H1 (cell line): ENCODE measurements around the gene BNC2. TPM values are rescaled to one million over a fixed set of nuclear protein-coding genes. Genes with fewer than 3 reads are reported as not detected.

Source experiments
- ASH2L ChIP-seq: fragments of 200-600, 300-600 bp; sonication (generic); IDR thresholded peaks from one replicate; pipeline ENCODE4 v1.7.1; 2017; ENCODE audit warnings: low read length
- BACH1 ChIP-seq: IDR thresholded peaks from 2 replicates; pipeline ENCODE4 v1.6.1; 2012; ENCODE audit warnings: low read length, improper control_type of control experiment
- CHD7 ChIP-seq: fragments of 300-600 bp; sonication (generic); IDR thresholded peaks from 2 replicates; pipeline ENCODE4 v1.7.1; 2012; ENCODE audit warnings: low read length, moderate library complexity, mild to moderate bottlenecking, inconsistent platforms; ENCODE audit not compliant: insufficient replicate concordance
- EP300 ChIP-seq, 2 experiments: IDR thresholded peaks; 1 replicate in 1 of 2; 2 replicates in 1 of 2; pipeline ENCODE4 v1.6.1; 2011 to 2012; ENCODE audit warnings: low read depth in 2 of 2, low read length in 2 of 2, mild to moderate bottlenecking in 2 of 2, borderline replicate concordance in 1 of 2, inconsistent platforms in 1 of 2, moderate library complexity in 1 of 2
- FOSL1 ChIP-seq: IDR thresholded peaks from 2 replicates; pipeline ENCODE4 v1.6.1; 2011; ENCODE audit warnings: mild to moderate bottlenecking, low read depth, low read length, moderate library complexity; ENCODE audit not compliant: insufficient read depth
- HDAC2 ChIP-seq, 2 experiments: fragments of 300-600 bp in 1 of 2; sonication (generic) in 1 of 2; IDR thresholded peaks; 2 replicates each; pipeline ENCODE4 v1.6.1; 2011 to 2012; ENCODE audit warnings: low read depth in 2 of 2, low read length in 2 of 2, mild to moderate bottlenecking in 2 of 2, moderate library complexity in 2 of 2, borderline replicate concordance in 1 of 2, inconsistent platforms in 1 of 2
- TEAD4 ChIP-seq: IDR thresholded peaks from 2 replicates; pipeline ENCODE4 v1.6.1; 2012; ENCODE audit warnings: low read depth, low read length, inconsistent platforms, mixed read lengths
- polyA plus RNA-seq, 7 experiments: library from polyadenylated mRNA; depleted of rRNA in 3 of 7; stranded (reverse) in 5 of 7; unstranded in 2 of 7; fragments of >200 nt in 5 of 7; fragments of 200-250 nt in 2 of 7; gene quantifications; 1 replicate in 5 of 7; 2 replicates in 1 of 7; 4 replicates in 1 of 7; pipeline versions ENCODE4 v1.2.1 to v1.2.3, GENCODE V29; 2011 to 2013; ENCODE audit warnings: missing spikeins in 2 of 7, mixed read lengths in 2 of 7
- total RNA-seq: library from RNA; stranded (reverse); fragmentation: NEBNext Ultra II Directional; extraction: Animal tissue kit (Norgen Biotek cat#: 25700); gene quantifications from 2 replicates; pipeline ENCODE4 v1.2.1, GENCODE V29; 2021

Gene BNC2
- total and polyA plus RNA-seq, 2 of the 8 experiments (the other 6 are each of a cell fraction or from before 2014, with no cell fraction given): 16.0 to 26.8 TPM

DNA sequence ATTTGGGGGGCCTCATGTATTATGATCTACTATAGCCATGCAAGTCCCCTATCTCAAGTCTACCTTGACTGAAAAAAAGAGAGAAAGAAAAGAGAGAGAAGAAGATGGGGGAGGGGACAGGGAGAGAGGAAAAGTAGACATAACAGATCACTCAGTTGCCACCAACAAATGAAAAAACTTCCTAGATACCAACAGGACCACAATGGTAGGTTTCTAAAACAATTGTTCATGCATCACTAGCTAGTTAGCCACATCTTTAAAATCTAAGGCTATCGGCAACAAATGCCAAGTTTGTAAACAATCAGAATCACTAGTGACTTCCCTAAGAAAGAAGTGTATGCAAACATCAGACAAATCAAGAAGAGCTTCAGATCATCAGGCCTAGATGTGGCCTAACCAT lies 328.2 kb downstream of the BNC2 start (continued):
- TF ChIP-seq CHD7 (no peak), HDAC2 (IDR thresholded peaks at IDR 0.05; ENCODE audit: borderline replicate concordance in 1 of 2, low read depth in 2 of 2, low read length in 2 of 2) (no peak), BACH1 (no peak), ASH2L (no peak), FOSL1 (no peak), TEAD4 (no peak), EP300 (IDR thresholded peaks at IDR 0.05; ENCODE audit: borderline replicate concordance in 1 of 2, low read depth in 2 of 2, low read length in 2 of 2) (no peak)
